Activated naive CD4-positive, alpha-beta T cell treated with anti-CD3 and anti-CD28 coated beads, Interleukin-2, amount 50 U/mL, for 72 hours (primary cell): Measurements from ENCODE around the gene CD151. TPM values are rescaled to one million over a fixed set of nuclear protein-coding genes. Genes with fewer than 3 reads are reported as not detected.

Source experiments
- ATAC-seq, 2 donors: fragments of 150-1000 bp; cut with Tn5 transposase; 2 replicates each; pipeline ENCODE4 v1.10.0; 2021; ENCODE audit warnings: mild to moderate bottlenecking in 2 of 2, moderate library complexity in 2 of 2
- DNase-seq, 2 donors: peaks; one replicate each; pipeline ENCODE4 v3.0.0; 2021 to 2022; ENCODE audit warnings: low spot score in 2 of 2
- H3K27ac Mint-ChIP-seq, 2 donors: one replicate each; pipeline ENCODE4 v1.8.0; 2022; ENCODE audit warnings: mild to moderate bottlenecking in 2 of 2, mixed read lengths in 2 of 2
- H3K36me3 Mint-ChIP-seq, 2 donors: one replicate each; pipeline ENCODE4 v1.8.0; 2022; ENCODE audit warnings: mixed read lengths in 2 of 2
- H3K9me3 Mint-ChIP-seq, 2 donors: one replicate each; pipeline ENCODE4 v1.8.0; 2022; ENCODE audit warnings: mixed read lengths in 2 of 2
- total RNA-seq, 2 donors: library from RNA; stranded (reverse); gene quantifications; one replicate each; pipeline ENCODE4 v1.2.3, GENCODE V29; 2022

Gene CD151
- total RNA-seq, 2 donors from 2014 or later = 42.8 to 46.0 TPM

GRCh38 chr11:830295-831117 lies 2.2 kb upstream of the CD151 start:
- no peaks in the 10 kb centered on the region for H3K9me3 Mint-ChIP-seq

GRCh38 chr11:831118-831864 lies 1.5 kb upstream of the CD151 start:
- ATAC-seq = no peak
- H3K27ac Mint-ChIP-seq = no peak overlapping the region
- no peak for DNase-seq
- H3K9me3 Mint-ChIP-seq = no peaks in the 10 kb centered on the region
- H3K36me3 Mint-ChIP-seq = no peaks in the 10 kb centered on the region

More at GRCh38 chr11:830295-831117, 2.2 kb upstream of the CD151 start:
- Mint-ChIP-seq H3K36me3 (peaks cover 0 to under 1% of the 10 kb centered on the region in 2 donors), H3K27ac (no peak overlapping the region)
- peak in 1 of 2 donors; percentile 77 for DNase-seq
- peak in 1 of 2 donors; percentile 65 for ATAC-seq

GRCh38 chr11:831961-832528 lies 707 bp upstream of the CD151 start:
- no peaks in the 10 kb centered on the region for H3K36me3 Mint-ChIP-seq
- ATAC-seq (no peak), DNase-seq (no peak)
- no peak overlapping the region for H3K27ac Mint-ChIP-seq
- no peaks in the 10 kb centered on the region for H3K9me3 Mint-ChIP-seq

GRCh38 chr11:833114-833791 lies 501 bp downstream of the CD151 start:
- no peak overlapping the region for H3K27ac Mint-ChIP-seq
- ATAC-seq (peak; percentile 27 to 65), DNase-seq (no peak)
- H3K36me3 Mint-ChIP-seq = no peaks in the 10 kb centered on the region
- H3K9me3 Mint-ChIP-seq = no peaks in the 10 kb centered on the region

GRCh38 chr11:833849-834311 lies 1.1 kb downstream of the CD151 start:
- no peak for DNase-seq
- H3K27ac Mint-ChIP-seq = peak overlapping the region in 1 of 2 donors; percentile 37
- no peak for ATAC-seq
- no peaks in the 10 kb centered on the region for H3K36me3 Mint-ChIP-seq
- H3K9me3 Mint-ChIP-seq = no peaks in the 10 kb centered on the region

- H3K9me3 Mint-ChIP-seq = no peaks in the 10 kb centered on the region
- ATAC-seq (peak in 1 of 2 donors; percentile 32), DNase-seq (no peak)
- no peak overlapping the region for H3K27ac Mint-ChIP-seq
- no peaks in the 10 kb centered on the region for H3K36me3 Mint-ChIP-seq
These were observed 1.9 kb downstream of the CD151 start for GRCh38 chr11:834371-835316.

GRCh38 chr11:836274-836673 lies 3.5 kb downstream of the CD151 start:
- Mint-ChIP-seq H3K27ac (no peak overlapping the region), H3K36me3 (peaks cover 0 to 9% of the 10 kb centered on the region in 2 donors), H3K9me3 (no peaks in the 10 kb centered on the region)
- ATAC-seq (no peak), DNase-seq (no peak)

- ATAC-seq (no peak), DNase-seq (no peak)
- Mint-ChIP-seq H3K27ac (no peak overlapping the region), H3K36me3 (peaks cover 0 to 9% of the 10 kb centered on the region in 2 donors), H3K9me3 (no peaks in the 10 kb centered on the region)
These were observed 3.9 kb downstream of the CD151 start for GRCh38 chr11:836700-837099.

- ATAC-seq = no peak
- no peak for DNase-seq
- peak overlapping the region in 1 of 2 donors; percentile 26 for H3K27ac Mint-ChIP-seq
- H3K36me3 Mint-ChIP-seq = peaks cover 0 to 9% of the 10 kb centered on the region in 2 donors
- no peaks in the 10 kb centered on the region for H3K9me3 Mint-ChIP-seq
These were observed 4.6 kb downstream of the CD151 start for GRCh38 chr11:837189-837989.

GRCh38 chr11:837990-838307 lies 5.2 kb downstream of the CD151 start:
- no peak for ATAC-seq
- no peak for DNase-seq
- Mint-ChIP-seq H3K36me3 (peaks cover 0 to 9% of the 10 kb centered on the region in 2 donors), H3K27ac (peak overlapping the region in 1 of 2 donors; percentile 26), H3K9me3 (no peaks in the 10 kb centered on the region)

- Mint-ChIP-seq H3K9me3 (no peaks in the 10 kb centered on the region), H3K36me3 (peaks cover 0 to 9% of the 10 kb centered on the region in 2 donors), H3K27ac (peak overlapping the region; percentile 26 to 36)
- no peak for ATAC-seq
- DNase-seq = no peak
These were observed 5.9 kb downstream of the CD151 start for GRCh38 chr11:838441-839279.

GRCh38 chr11:839280-839623 lies 6.5 kb downstream of the CD151 start:
- DNase-seq (no peak), ATAC-seq (no peak)
- no peaks in the 10 kb centered on the region for H3K9me3 Mint-ChIP-seq
- H3K27ac Mint-ChIP-seq = no peak overlapping the region
- H3K36me3 Mint-ChIP-seq = peaks cover 0 to 9% of the 10 kb centered on the region in 2 donors

GRCh38 chr11:839875-840617 lies 7.3 kb downstream of the CD151 start:
- ATAC-seq (no peak), DNase-seq (no peak)
- no peaks in the 10 kb centered on the region for H3K9me3 Mint-ChIP-seq
- peaks cover 0 to 9% of the 10 kb centered on the region in 2 donors for H3K36me3 Mint-ChIP-seq
- peak overlapping the region; percentile 74 to 79 for H3K27ac Mint-ChIP-seq

- Mint-ChIP-seq H3K36me3 (peaks cover 0 to 9% of the 10 kb centered on the region in 2 donors), H3K27ac (peak overlapping the region; percentile 79 to 94), H3K9me3 (no peaks in the 10 kb centered on the region)
- peak; percentile 46 to 50 for ATAC-seq
- DNase-seq = no peak
These were observed 9.2 kb downstream of the CD151 start for GRCh38 chr11:841981-842369.
